Measurements from ENCODE around the gene ZNF14. TPM values are rescaled to one million over a fixed set of nuclear protein-coding genes. Genes with fewer than 3 reads are reported as not detected.

The ZNF14 gene
- total and polyA plus RNA-seq, 9 of the 15 experiments (the other 6 are each of a cell fraction or from before 2014, with no cell fraction given): 1.9 to 7.0 (median 4.0) TPM

DNA sequence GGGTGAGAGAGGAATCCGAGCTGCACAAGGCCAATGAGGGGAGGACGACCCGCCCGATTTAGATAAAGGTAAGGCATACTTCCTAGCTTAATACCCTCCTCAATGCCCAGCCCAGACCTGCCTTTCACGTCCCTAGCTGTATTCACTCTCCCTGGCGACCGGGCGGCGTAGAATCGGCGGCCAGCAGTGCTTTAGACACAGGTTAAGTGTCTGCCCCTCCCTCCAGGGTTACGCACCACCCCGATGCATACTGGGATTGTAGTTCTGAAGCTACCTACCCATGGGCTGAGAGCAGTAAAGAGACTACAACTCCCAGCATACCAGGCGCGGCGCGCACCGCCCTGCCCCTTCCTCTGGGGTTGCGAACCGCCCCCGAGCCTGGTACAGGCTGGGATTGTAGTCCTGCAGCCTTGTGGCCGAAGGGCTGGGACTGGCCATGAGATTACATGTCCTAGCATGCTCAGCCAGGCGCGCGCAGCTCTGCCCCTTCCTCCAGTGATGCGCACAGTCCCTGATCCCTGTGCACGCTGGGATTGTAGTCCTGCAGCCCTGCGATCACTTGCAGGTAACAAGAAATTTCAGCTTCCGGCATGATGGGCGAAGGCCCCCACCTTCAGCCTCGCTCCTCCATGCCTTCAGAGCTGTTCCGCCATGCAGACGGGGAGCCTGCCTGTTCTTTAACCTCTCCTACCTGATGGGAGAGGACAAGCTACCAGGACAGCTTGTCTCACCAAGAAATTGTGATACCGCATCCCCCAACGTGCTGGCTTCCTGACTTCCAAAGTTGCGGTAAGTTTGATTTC lies 43.5 kb upstream of the ZNF14 start (continued):
- TF ChIP-seq, protein P1, sequence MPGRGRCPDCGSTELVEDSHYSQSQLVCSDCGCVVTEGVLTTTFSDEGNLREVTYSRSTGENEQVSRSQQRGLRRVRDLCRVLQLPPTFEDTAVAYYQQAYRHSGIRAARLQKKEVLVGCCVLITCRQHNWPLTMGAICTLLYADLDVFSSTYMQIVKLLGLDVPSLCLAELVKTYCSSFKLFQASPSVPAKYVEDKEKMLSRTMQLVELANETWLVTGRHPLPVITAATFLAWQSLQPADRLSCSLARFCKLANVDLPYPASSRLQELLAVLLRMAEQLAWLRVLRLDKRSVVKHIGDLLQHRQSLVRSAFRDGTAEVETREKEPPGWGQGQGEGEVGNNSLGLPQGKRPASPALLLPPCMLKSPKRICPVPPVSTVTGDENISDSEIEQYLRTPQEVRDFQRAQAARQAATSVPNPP (IDR thresholded peaks at IDR 0.05; ENCODE audit: borderline replicate concordance, insufficient read depth, insufficient read length): no peak
- TF ChIP-seq CHD2 (IDR thresholded peaks at IDR 0.05; ENCODE audit: low read depth, low read length): no peak
- TF ChIP-seq POLR2B (IDR thresholded peaks at IDR 0.05; ENCODE audit: low read depth, partially characterized antibody): no peak
- peak in 1 of 2 experiments; percentile 65; a peak in 1 of 4 replicates for TF ChIP-seq HDAC1 (IDR thresholded peaks at IDR 0.05)
- TF ChIP-seq ZNF212 (CRISPR knock-in tag; IDR thresholded peaks at IDR 0.05): no peak
- no peak for TF ChIP-seq E2F3 (CRISPR knock-in tag; IDR thresholded peaks at IDR 0.05)
- no peak for TF ChIP-seq ZNF408 (CRISPR knock-in tag; IDR thresholded peaks at IDR 0.05; ENCODE audit: low read depth)
- TF ChIP-seq DIDO1 (tag; IDR thresholded peaks at IDR 0.05; ENCODE audit: low read depth): 0 out of 2 replicates have a peak, but pooled peaks have one; percentile 30
- TF ChIP-seq ARID1B (IDR thresholded peaks at IDR 0.05): no peak
- no peak for TF ChIP-seq ZNF3 (CRISPR knock-in tag; IDR thresholded peaks at IDR 0.05)
- peak; percentile 78 for TF ChIP-seq POLR2G (IDR thresholded peaks at IDR 0.05; ENCODE audit: low read depth, low read length)
- TF ChIP-seq, protein P2, sequence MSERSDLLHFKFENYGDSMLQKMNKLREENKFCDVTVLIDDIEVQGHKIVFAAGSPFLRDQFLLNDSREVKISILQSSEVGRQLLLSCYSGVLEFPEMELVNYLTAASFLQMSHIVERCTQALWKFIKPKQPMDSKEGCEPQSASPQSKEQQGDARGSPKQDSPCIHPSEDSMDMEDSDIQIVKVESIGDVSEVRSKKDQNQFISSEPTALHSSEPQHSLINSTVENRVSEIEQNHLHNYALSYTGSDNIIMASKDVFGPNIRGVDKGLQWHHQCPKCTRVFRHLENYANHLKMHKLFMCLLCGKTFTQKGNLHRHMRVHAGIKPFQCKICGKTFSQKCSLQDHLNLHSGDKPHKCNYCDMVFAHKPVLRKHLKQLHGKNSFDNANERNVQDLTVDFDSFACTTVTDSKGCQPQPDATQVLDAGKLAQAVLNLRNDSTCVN (CRISPR knock-in tag; IDR thresholded peaks at IDR 0.05): no peak
- no peak for TF ChIP-seq CHCHD3 (CRISPR knock-in tag; IDR thresholded peaks at IDR 0.05)
- peak in 2 of 3 experiments; percentile 44 to 70 for TF ChIP-seq YY1 (IDR thresholded peaks at IDR 0.05; ENCODE audit: borderline replicate concordance in 1 of 3, control insufficient read depth in 1 of 3, extremely low read depth in 1 of 3, insufficient read depth in 3 of 3, insufficient read length in 1 of 3, insufficient replicate concordance in 2 of 3, low read depth in 1 of 3, low read length in 2 of 3)
- TF ChIP-seq XRCC4 (IDR thresholded peaks at IDR 0.05; ENCODE audit: extremely low read depth, insufficient read depth, insufficient read length): no peak
- no peak for TF ChIP-seq PPARD (CRISPR knock-in tag; IDR thresholded peaks at IDR 0.05)
- TF ChIP-seq NFE2L1 (tag; IDR thresholded peaks at IDR 0.05; ENCODE audit: borderline replicate concordance, low read depth): no peak
- TF ChIP-seq NR3C1 (CRISPR knock-in tag; IDR thresholded peaks at IDR 0.05): no peak

All from K562 (cell line).